ENCODE data around the gene USP10.

USP10 gene

GRCh38 chr16:84803146-84803545 is 103.3 kb downstream of the USP10 start:
- DNase-seq (ENCODE audit: low read depth in 3 of 3) = no peak

GRCh38 chr16:84804326-84804725 is 104.5 kb downstream of the USP10 start:
- no peak for DNase-seq (ENCODE audit: low read depth in 3 of 3)

DNA sequence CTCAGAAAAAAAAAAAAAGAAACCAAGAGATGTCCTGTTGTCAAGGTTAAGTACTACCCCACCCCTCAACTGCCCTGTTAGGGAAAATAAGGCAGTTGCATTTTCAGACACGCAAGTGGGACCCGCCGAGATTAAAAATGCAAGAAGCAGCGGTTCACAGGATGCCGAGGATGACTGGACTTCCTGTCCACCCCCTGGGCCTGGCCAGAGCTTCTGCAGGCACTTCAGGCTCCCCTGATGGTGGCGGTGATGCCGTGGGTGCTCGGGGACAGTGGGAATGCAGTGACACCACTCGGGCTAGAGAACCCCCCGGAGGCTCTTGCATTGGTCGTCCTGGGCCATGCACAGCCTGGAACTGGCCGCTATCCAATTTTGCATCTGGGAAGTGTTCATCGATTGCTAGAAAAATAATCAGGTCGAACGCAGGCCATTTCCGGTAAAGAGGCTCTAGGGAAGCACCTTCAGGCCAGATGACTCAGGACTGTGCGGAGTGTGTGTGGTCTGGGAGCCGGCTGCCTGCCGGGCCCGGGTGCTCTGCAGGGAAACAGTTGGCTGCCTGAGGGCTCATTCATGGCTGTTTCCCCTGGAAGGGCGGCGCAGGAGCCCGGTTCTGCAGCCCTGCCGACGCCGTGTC is 106.6 kb downstream of the USP10 start:
- no peak for DNase-seq (ENCODE audit: low read depth in 3 of 3)

- DNase-seq (ENCODE audit: low read depth in 3 of 3) = no peak
Measured at GRCh38 chr16:84806890-84807258, 107.1 kb downstream of the USP10 start.

DNA sequence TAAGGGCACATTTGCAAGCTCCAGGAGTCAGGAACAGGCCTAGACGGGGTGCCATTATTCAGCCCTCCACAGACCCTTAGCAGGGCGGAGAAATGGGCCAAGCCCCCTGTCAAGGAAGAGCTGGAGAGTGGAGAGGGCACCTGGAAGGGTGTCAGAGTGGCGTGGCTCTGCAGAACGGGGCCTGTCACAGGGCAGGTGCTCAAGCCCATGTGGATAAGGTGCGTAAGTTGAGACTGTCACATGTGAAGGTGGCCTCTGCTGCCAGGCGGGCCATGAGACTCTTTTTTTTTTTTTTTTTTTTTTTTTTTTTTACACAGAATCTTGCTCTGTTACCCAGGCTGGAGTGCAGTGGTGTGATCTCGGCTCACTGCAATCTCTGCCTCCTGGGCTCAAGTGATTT is 108.0 kb downstream of the USP10 start:
- no peak for DNase-seq (ENCODE audit: low read depth in 3 of 3)

- no peak for DNase-seq (ENCODE audit: low read depth in 3 of 3)
Measured at GRCh38 chr16:84808826-84809225, 109.0 kb downstream of the USP10 start.

- DNase-seq (ENCODE audit: low read depth in 3 of 3) = no peak
Measured at GRCh38 chr16:84810518-84811273, 110.9 kb downstream of the USP10 start.

- DNase-seq (ENCODE audit: low read depth in 3 of 3) = no peak
Measured at GRCh38 chr16:84811529-84811928, 111.7 kb downstream of the USP10 start.

DNA sequence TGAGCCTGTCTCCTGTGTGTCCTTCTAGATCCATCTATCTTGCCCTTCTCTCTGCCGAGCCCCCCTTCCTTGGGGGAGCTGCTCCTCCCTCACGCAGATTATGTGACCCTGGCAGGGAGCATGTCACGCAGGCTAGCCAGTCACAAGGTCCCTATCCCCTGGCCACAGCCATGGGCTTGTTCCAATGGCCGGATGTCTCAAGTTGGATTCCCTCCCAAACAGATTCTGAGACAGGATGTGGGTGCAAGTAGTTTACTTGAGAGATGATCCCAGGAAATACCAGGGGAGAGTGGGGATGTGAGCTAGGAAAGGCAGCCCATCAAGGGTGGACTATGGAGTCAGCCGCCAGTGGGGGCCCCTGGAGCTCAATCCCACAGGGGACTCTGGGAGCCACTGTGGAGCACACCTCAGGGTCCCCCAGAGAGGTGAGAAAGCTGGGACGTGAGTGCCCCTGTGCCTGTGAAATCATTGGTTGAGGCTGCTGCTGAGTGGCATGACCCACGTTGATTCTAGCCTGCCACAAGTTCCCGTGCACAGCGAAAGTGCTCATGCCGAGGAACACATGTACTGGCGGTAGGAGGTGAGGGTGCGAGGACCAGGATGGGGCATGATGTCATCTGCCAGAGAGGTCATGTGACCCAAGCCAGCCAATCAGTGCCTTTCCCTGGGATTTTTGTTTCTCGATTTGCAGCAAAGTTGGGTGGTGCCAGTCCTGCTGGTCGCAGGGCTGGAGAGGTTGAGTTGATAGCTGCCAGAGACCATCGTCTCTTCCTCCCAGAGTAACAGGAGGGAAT is 113.5 kb downstream of the USP10 start:
- no peak for DNase-seq (ENCODE audit: low read depth in 3 of 3)

DNA sequence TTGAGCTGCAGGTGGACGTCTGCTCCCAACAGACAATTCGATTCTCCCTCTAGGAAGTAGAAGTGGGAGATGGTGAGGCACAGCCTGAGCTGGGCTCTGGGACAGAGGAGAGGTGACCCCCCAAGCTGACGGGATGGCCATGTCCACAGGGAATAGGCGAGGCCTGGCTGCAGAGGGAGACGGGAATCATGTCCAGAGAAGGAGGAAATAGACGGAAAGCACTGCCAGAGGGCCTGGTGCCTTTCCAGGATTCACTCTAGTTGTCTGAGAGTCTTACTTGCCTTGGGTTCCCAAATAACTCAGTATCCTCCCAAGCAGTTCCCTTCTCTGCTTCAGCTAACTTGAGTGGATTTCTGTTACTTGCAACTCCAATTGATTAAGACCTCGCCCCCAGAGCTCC is 115.7 kb downstream of the USP10 start:
- no peak for DNase-seq (ENCODE audit: low read depth in 3 of 3)

DNA sequence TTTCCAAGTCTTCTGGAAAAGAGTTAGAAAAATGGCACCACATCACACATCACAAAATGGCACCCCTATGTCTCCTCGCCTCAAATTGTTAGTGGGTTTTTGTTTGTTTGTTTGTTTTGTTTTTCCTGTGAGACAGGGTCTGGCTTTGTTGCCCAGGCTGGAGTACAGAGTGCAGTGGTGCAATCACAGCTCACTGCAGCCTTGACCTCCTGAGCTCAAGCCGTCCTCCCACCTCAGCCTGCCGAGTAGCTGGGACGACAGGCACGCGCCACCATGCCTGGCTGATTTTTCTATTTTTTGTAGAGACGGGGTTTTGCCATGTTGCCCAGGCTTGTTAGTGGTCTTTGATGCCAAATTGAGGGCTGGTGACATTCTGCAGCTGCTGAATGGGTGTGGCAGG is 116.2 kb downstream of the USP10 start:
- no peak for DNase-seq (ENCODE audit: low read depth in 3 of 3)

GRCh38 chr16:84816485-84816884 is 116.7 kb downstream of the USP10 start:
- no peak for DNase-seq (ENCODE audit: low read depth in 3 of 3)

GRCh38 chr16:84817206-84817605 is 117.4 kb downstream of the USP10 start:
- no peak for DNase-seq (ENCODE audit: low read depth in 3 of 3)

DNA sequence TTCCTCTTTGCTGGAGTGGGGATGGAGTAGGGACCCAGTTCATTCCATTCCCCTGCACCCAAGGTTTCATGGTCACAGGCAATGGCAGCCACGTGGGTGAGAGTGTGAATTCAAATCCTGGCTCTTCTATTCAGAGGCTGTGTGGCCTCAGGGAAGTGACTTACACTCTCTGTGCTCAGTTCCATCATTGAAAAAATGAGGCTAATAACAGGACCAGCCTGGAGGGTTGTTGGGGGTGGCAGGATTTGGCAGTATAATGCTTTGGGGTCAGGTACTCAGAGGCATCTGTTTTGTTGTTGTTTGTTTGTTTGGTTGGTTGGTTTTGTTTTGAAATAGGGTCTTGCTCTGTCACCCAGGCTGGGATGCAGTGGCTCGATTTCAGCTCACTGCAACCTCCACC is 117.8 kb downstream of the USP10 start:
- DNase-seq (ENCODE audit: low read depth in 3 of 3) = no peak

DNA sequence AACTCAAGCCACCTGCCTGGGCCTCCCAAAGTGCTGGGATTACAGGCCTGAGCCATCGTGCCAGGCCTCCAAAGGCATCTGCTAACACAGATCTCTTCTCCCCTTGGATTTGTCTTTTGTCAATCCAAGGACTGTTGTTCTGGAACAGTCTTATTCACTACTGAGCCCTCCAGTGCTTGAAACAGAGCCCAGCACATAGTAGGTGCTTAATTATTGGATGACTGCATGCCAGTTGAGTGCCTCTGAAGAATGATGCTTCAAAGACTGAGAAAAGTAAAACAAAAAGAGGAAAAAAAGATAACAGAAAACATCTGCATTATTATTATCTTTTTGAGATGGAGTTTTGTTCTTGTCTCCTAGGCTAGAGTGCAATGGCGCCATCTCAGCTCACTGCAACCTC is 118.3 kb downstream of the USP10 start:
- no peak for DNase-seq (ENCODE audit: low read depth in 3 of 3)

GRCh38 chr16:84818989-84819643 is 119.3 kb downstream of the USP10 start:
- DNase-seq (ENCODE audit: low read depth in 3 of 3) = no peak

DNA sequence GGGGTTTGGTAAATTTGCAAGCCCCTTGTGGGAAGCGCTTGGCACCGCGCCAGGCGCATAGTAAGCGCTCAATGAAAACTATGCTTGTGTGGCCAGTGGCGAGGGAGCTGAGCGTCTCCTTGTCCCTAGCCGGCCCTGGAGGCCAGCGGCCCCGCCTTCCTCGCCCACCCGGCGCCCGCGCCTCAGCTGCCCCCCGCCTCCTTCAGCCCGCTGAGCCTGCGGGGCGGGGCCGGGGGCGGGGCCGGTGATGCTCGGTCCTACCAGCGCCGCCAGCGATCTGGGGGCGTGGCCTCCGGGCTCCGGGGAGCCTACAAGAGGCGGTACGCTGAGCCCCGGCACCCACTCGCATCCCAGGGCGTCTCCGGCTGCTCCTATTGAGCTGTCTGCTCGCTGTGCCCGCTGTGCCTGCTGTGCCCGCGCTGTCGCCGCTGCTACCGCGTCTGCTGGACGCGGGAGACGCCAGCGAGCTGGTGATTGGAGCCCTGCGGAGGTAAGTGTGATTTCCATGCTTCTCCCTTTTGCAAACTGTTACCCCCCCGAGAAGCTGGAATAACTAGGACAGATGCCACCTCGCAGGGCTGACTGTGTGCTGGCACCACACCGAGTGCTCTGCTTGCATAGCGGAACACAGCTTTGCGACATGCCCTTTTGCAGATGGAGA is 120.0 kb downstream of the USP10 start, which contains the start of gene CRISPLD2:
Gene CRISPLD2, plus strand, starts transcription at position 342 of the 661 bp plus-strand sequence. CDS start 18,511 bp downstream, outside the sequence.
- peak; percentile 78 to 82 (median 81) for DNase-seq (ENCODE audit: low read depth in 3 of 3)

DNA sequence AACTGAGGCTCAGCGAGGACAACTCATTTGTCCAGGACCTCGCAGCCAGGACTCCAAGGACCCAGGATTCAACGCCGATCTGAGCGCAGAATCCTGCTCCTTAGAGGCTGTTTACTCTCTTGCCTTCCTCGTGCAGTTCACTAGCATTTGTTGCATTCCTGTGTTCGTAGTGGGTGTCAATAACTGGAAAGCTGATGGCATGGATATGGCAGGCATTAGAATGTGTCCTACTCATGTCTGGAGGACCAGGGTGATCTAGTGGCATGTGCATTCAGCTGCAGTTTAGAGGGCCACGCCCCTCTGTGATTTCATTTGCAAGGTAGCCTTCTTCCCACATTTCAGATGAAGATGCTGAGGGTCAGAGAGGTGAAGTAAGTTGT is 120.5 kb downstream of the USP10 start:
- no peak for DNase-seq (ENCODE audit: low read depth in 3 of 3)

- no peak for DNase-seq (ENCODE audit: low read depth in 3 of 3)
Measured at GRCh38 chr16:84820771-84821170, 121.0 kb downstream of the USP10 start.

GRCh38 chr16:84821179-84821578 is 121.4 kb downstream of the USP10 start:
- DNase-seq (ENCODE audit: low read depth in 3 of 3) = no peak

Data from stimulated activated CD4-positive, alpha-beta T cell treated with anti-CD3 and anti-CD28 coated beads, TNF-alpha, amount 100 ng/mL, for 4 hours (primary cell).